HPDE6-E6E7 (cell line): ENCODE measurements around the gene ASTL.

Source experiments
- DNase-seq: peaks from one replicate; pipeline ENCODE4 v3.0.0; 2011; ENCODE audit warnings: missing footprints; ENCODE audit errors: extremely low spot score

The ASTL gene

GRCh38 chr2:96130483-96130882, 7.8 kb downstream of the ASTL start:
- DNase-seq, result no peak

DNA sequence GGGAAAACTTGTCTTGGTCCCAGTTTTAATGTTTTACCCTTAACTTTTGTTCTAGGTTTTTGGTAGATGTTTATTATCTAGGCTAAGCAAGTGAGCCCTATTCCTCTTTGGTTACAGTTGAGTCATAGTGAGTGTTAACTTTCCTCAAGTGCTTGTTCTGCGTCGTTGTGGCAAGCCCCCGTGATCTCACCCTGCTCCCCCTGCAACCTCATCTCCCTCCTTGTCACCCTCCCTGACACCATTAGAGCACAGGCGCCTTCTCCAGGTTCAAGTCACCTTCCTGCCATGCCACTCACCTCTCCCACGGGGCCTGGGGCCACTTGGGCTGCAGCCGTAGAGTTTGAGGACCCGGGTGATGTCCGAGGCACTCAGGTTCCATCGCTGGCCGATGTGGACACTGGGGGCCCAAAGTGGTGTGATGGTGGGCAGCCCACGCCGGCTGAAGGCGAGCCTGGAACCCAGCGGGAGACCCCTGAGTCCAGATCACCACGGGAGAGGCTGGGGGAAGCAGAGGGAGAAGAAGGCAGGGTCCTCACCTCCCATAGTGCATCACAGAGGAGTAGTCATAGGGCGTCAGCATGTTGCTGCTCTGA, 8.7 kb downstream of the ASTL start:
- no peak for DNase-seq

DNA sequence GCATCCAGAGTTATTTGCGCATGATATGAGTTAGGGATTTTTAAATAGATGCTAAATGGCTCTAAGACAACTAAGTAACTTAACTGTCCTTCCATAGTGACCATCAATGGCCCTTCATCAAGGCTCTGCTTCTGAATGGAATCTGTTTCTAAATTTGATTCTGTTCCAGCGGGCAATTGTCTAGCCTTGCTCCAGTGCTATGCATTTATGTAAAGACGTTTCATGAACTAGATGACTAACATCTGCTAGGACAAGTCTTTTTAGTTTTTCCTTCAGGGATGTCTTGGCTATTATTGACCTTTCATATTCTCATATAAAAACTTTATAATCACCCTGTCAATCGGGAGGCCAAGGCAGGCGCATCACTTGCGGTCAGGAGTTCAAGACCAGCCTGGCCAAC, 9.8 kb downstream of the ASTL start:
- DNase-seq, result no peak

- DNase-seq, result no peak
Measured at GRCh38 chr2:96124406-96125265, 13.7 kb downstream of the ASTL start.

DNA sequence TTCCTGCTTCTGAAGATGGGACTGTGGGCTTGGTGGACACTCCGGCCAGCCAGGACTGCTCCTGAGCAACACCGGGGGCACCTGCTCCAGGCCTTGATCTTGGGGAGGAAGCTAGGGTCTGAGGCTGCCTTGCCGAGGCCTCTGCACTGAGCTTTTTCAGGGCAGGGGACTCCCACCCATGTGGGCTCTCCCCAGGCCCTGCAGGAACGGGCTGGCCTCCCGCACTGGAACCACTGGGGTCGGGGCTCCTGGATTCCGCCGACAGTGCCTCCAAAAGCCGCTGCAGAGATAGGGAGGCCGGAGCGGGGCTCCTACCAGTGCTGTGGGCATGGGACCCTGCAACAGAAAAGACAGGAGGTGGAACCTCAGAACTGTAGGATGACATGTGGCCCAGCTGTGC, 14.4 kb downstream of the ASTL start:
- no peak for DNase-seq

GRCh38 chr2:96123290-96123689, 15.0 kb downstream of the ASTL start:
- DNase-seq, result no peak

DNA sequence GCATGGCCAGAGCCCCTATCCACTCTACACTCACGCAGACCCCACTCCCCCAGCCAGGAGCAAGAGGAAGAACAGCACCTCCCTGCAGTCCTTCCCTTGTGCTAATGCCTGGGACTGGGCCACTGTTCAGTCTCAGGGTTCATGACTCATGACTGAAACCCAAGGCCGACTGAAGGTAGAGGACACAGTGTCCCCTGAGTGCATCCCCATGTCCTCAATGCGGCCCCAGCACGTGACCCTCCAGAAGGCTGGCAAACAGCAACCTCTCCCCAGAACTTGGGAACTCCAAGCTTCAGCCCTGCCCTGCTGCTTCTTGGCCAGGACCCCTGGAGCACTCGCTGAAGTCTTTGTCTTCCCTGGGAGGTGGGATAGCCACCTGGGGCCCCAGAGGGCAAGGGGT, 15.9 kb downstream of the ASTL start:
- no peak for DNase-seq

DNA sequence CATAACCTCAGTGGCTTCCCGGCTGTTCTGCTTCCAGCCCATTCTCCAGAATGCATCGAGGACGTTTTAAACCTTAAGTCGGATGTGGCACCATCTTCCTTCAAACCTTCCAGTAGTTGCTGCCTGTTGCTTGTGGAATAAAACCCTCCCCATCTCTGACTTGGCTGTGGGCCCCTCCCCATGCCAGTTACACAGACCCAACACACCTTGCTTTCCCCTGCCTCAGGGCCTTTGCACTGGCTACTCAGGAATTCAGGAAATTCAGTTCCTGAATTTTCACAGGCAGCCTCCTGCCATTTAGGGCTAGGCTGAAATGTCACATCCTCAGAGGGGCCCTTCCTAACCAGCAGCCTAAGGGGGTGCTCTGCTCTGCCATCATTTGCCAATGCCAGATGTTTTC, 16.9 kb downstream of the ASTL start:
- no peak for DNase-seq

DNA sequence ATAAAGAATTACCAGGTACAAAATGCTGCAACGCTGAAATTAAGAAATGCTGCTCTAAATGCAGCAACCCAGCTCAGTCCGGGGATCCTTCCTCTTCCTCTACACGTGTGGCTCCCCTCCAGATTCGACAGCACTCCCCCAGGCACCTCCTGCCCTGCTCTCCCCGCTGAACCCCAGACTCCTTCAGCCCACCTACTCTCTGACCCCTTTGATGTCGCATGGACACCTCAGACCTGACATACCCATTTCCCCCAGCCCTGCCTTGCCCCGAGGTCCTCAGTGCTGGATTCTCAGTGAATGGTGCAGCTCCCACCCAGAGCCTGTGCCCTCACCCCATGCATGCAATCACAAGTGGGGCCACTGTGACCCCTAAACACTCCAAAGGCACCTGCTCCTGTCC, 17.3 kb downstream of the ASTL start:
- no peak for DNase-seq

GRCh38 chr2:96120091-96120720, 18.1 kb downstream of the ASTL start:
- no peak for DNase-seq

DNA sequence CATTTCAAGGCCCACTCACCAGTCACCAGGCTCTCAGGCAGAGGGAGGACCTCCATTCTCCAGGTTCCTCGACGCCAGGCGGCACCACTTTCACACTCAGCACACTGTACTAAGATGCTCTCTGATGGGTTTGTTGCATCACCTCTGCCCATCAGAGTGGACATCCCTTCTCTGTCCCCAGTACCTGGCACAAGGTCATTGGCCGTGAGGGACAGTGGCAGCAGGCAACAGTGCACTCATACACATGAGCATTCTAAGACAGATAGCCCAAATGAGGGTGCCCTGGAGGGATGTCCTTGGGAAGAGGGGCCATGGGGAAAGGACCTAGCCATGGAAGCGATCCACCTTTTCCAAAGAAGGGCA, 18.9 kb downstream of the ASTL start:
- DNase-seq, result no peak

- DNase-seq, result no peak
Measured at GRCh38 chr2:96118698-96119388, 19.5 kb downstream of the ASTL start.

- DNase-seq, result no peak
Measured at GRCh38 chr2:96117701-96118588, 20.4 kb downstream of the ASTL start.

- DNase-seq, result peak; percentile 74
Measured at GRCh38 chr2:96116879-96117533, 21.3 kb downstream of the ASTL start.

- peak; percentile 73 for DNase-seq
Measured at GRCh38 chr2:96116424-96116878, 21.9 kb downstream of the ASTL start, which contains the start of gene ADRA2B. Gene ADRA2B (minus strand): TSS chr2:96116571. CDS start chr2:96116149, 422 bp downstream.

DNA sequence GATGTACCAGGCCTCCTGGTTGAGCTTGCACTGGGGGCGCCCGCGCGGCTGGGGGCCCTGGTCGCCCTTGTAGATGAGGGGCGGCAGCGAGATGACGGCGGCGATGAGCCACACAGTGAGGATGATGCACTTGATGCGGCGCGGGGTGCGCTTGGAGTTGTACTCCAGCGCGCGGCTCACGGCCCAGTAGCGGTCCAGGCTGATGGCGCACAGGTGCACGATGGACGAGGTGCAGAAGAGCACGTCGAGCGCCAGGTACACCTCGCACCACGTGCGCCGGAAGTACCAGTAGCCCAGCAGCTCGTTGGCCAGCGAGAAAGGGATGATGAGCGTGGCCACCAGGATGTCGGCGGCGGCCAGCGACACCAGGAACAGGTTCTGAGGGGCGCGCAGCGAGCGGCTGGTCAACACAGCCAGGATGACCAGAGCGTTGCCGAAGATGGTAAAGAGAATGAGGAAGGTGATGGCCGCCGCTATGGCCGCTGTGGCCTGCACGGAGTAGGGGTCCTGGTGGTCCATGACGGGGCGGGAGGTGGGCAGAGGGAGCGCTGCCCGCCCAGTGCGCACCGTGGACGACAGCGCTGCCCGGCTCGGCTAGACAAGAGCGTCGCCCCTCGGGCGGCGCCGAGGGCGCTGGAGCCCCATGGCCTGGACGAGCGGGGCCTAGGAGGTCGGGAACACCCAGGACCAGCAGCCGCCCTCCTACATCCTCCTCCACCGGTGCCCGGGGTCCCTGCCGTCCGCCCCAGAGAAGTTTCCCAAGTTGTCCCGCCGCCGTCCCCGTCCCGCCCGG, 22.5 kb downstream of the ASTL start:
- DNase-seq, result no peak

- DNase-seq, result no peak
Measured at GRCh38 chr2:96114903-96115581, 23.3 kb downstream of the ASTL start.

DNA sequence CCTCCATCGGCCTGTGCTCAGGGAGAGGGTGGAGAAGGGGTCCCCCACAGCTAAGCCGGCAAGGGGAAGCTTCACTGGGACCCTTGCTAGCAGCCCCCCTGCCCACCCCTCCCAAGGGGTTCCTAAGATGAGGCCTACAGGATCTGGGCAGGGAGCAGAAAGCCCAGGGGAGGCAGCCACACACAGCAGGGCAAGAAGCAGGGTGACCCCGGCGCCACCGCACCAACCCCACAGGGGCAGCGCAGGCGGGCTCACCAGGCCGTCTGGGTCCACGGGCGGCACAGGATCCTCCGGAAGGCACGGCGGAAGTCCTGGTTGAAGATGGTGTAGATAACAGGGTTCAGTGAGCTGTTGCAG, 23.8 kb downstream of the ASTL start:
- no peak for DNase-seq

DNA sequence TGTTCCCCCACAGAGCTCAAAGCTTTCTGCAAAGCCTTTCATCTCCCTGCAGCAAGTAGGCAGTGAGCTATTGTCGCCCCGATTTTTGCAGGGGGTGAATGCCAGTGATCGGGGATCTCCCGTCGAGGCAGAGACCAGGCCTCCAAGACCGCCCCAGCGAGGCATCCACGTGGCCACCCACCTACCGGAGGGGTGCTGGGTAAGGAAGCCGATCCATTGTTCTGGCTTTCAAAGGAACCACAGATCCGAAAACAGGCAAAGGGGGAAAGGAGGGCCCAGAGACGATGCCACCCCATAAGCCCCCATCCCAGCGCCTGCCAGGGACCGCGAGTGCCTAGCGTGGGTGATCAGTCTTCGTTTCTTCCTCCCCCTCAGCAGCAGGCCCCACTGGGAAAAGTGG, 24.4 kb downstream of the ASTL start:
- DNase-seq, result no peak

- DNase-seq, result no peak
Measured at GRCh38 chr2:96113367-96113677, 25.0 kb downstream of the ASTL start.
